Fibroblast of villous mesenchyme (primary cell): ENCODE data around the gene MSH3. TPM values are rescaled to one million over a fixed set of nuclear protein-coding genes. Genes with fewer than 3 reads are reported as not detected.
A peak's percentile ranks its signal among the peaks of the same experiment; 100 is the strongest.

Experiments used
- DNase-seq: peaks from one replicate; pipeline ENCODE4 v3.0.0-alpha.2; 2010; ENCODE audit warnings: low read depth
- H3K4me3 ChIP-seq: 2 replicates; pipeline ENCODE4 v1.5.1; 2011; ENCODE audit warnings: low read depth, mild to moderate bottlenecking, low read length
- total RNA-seq: library from RNA; depleted of rRNA; stranded (reverse); fragments of >200 nt; gene quantifications from 2 replicates; pipeline ENCODE4 v1.2.3, GENCODE V29; 2012
- TF ChIP-seq, protein P1 (sequence below): IDR thresholded peaks from 2 replicates; pipeline ENCODE4 v1.5.1; 2012; ENCODE audit warnings: low read depth, mild to moderate bottlenecking, low read length; ENCODE audit not compliant: insufficient read depth

The MSH3 gene
- total RNA-seq, 1 donor, result 22.5 TPM

GRCh38 chr5:80703291-80703690, 48.8 kb downstream of the MSH3 start:
- no peak overlapping the region for H3K4me3 ChIP-seq
- TF ChIP-seq, protein P1, sequence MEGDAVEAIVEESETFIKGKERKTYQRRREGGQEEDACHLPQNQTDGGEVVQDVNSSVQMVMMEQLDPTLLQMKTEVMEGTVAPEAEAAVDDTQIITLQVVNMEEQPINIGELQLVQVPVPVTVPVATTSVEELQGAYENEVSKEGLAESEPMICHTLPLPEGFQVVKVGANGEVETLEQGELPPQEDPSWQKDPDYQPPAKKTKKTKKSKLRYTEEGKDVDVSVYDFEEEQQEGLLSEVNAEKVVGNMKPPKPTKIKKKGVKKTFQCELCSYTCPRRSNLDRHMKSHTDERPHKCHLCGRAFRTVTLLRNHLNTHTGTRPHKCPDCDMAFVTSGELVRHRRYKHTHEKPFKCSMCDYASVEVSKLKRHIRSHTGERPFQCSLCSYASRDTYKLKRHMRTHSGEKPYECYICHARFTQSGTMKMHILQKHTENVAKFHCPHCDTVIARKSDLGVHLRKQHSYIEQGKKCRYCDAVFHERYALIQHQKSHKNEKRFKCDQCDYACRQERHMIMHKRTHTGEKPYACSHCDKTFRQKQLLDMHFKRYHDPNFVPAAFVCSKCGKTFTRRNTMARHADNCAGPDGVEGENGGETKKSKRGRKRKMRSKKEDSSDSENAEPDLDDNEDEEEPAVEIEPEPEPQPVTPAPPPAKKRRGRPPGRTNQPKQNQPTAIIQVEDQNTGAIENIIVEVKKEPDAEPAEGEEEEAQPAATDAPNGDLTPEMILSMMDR, result no peak
- no peak for DNase-seq

GRCh38 chr5:80703747-80704146, 49.3 kb downstream of the MSH3 start:
- TF ChIP-seq, protein P1, result no peak
- peak; percentile 26 for DNase-seq
- no peak overlapping the region for H3K4me3 ChIP-seq

DNA sequence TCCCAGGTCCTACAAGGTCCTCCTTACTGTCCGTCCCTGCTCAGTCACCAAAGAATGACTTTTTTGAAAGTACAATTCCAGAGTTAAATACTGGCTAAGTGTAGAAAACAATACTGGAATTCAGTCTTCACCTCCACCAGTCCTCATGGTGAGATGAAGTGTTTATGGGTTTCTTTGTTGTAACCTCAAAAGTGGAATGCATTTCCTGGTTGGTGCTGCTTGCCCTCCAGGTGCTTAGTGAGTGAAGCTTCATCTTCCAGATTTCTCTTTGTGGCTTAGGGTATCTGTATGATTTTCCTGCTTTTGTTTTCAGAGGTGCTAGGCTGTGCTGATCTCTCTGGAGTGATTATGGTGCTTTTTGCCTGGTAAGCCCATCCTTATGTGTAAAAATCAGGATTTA, 49.8 kb downstream of the MSH3 start:
- TF ChIP-seq, protein P1, result no peak
- no peak overlapping the region for H3K4me3 ChIP-seq
- DNase-seq, result no peak

GRCh38 chr5:80705216-80705769, 50.8 kb downstream of the MSH3 start:
- TF ChIP-seq, protein P1, result no peak
- DNase-seq, result peak; percentile 12
- H3K4me3 ChIP-seq, result no peak overlapping the region

DNA sequence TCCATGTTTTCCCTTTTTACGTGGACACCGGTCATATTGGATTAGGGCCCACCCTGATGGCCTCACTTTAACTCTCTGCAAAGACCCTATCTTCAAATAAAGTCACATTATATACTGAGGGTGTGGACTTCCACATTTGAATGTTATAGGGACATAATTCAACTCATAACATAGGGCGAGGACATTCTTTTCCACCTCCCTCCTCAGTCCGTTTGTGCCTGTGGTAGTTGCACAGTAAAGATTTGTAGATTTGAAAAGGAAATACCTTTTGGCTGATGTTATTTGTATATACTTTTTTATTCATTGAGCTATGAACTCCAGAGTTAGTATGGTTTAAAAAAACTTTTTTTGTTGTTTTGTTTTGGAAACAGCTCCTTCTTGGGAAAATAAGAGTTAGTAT, 51.3 kb downstream of the MSH3 start:
- no peak overlapping the region for H3K4me3 ChIP-seq

GRCh38 chr5:80706835-80707447, 52.5 kb downstream of the MSH3 start:
- no peak for DNase-seq
- TF ChIP-seq, protein P1, result no peak
- H3K4me3 ChIP-seq, result no peak overlapping the region

More for the DNA sequence above, 51.3 kb downstream of the MSH3 start:
- DNase-seq, result peak; percentile 24
- TF ChIP-seq, protein P1, result no peak

DNA sequence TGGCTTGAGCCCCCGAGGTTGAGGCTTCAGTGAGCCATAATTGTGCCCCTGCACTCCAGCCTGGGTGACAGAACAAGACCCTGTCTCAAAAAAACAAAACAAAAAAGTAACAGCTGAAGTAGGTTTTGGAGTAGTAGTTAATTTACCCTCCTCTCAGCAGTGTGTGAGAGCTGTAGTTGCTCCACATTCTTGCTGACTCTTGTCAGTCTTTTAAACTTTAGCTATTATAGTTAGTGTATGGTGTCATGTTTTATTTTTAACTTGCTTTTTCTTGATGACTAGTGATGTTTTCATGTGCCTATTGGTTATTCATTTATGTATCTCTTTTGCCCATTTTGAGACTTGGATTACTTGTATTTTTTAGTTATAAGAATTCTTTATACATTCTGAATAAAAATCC, 53.2 kb downstream of the MSH3 start:
- peak; percentile 10 for DNase-seq
- TF ChIP-seq, protein P1, result no peak
- no peak overlapping the region for H3K4me3 ChIP-seq
